GM23338 (cell line): ENCODE measurements around the gene DNAAF8. TPM values are rescaled to one million over a fixed set of nuclear protein-coding genes. Genes with fewer than 3 reads are reported as not detected.

Experiments used
- ATAC-seq: fragments of 200-7000 bp; cut with Tn5 transposase; 3 replicates; pipeline ENCODE4 v1.9.1; 2020
- DNase-seq: peaks from one replicate; pipeline ENCODE4 v3.0.0-alpha.2; 2015; ENCODE audit warnings: low spot score
- H2AFZ ChIP-seq: fragments of 200-600 bp; sonication (generic); 2 replicates; pipeline ENCODE4 v1.8.0; 2016; ENCODE audit warnings: antibody characterized with exemption, mild to moderate bottlenecking, moderate library complexity
- H3F3A ChIP-seq: fragments of 200-600 bp; sonication (generic); replicated peaks from 2 replicates; pipeline ENCODE4 v1.8.0; 2017; ENCODE audit warnings: antibody characterized with exemption, mixed run types, low read depth
- H3K27ac ChIP-seq: fragments of 200-600 bp; sonication (generic); 2 replicates; pipeline ENCODE4 v1.6.1; 2016; ENCODE audit warnings: low read depth
- H3K27me3 ChIP-seq: fragments of 200-600 bp; sonication (generic); 2 replicates; pipeline ENCODE4 v1.8.0; 2016; ENCODE audit warnings: mild to moderate bottlenecking, mixed run types, moderate library complexity; ENCODE audit not compliant: insufficient read depth
- H3K36me3 ChIP-seq: fragments of 200-600 bp; sonication (generic); 2 replicates; pipeline ENCODE4 v1.8.0; 2016; ENCODE audit warnings: mild to moderate bottlenecking; ENCODE audit not compliant: insufficient read depth
- H3K4me1 ChIP-seq: fragments of 200-600 bp; sonication (generic); 2 replicates; pipeline ENCODE4 v1.8.0; 2016; ENCODE audit warnings: mild to moderate bottlenecking, moderate library complexity; ENCODE audit not compliant: insufficient read depth
- H3K4me2 ChIP-seq: fragments of 200-600 bp; sonication (generic); 2 replicates; pipeline ENCODE4 v1.7.1; 2017; ENCODE audit warnings: mixed run types
- H3K4me3 ChIP-seq: fragments of 200-600 bp; sonication (generic); 2 replicates; pipeline ENCODE4 v1.6.1; 2016; ENCODE audit warnings: mixed run types
- H3K79me2 ChIP-seq: fragments of 200-600 bp; sonication (generic); replicated peaks from 2 replicates; pipeline ENCODE4 v1.8.0; 2017; ENCODE audit warnings: mild to moderate bottlenecking; ENCODE audit not compliant: insufficient read depth
- H3K9me2 ChIP-seq: fragments of 200-600 bp; sonication (generic); 2 replicates; pipeline ENCODE4 v1.8.0; 2017; ENCODE audit not compliant: insufficient read depth
- H4K20me1 ChIP-seq: fragments of 200-600 bp; sonication (generic); replicated peaks from 2 replicates; pipeline ENCODE4 v1.8.0; 2017; ENCODE audit warnings: mild to moderate bottlenecking; ENCODE audit not compliant: insufficient read depth
- H3K27ac Mint-ChIP-seq: 2 replicates; pipeline ENCODE4 v1.8.0; 2020; ENCODE audit warnings: inconsistent platforms, mild to moderate bottlenecking, moderate library complexity, mixed read lengths
- H3K27me3 Mint-ChIP-seq: 3 replicates; pipeline ENCODE4 v1.8.0; 2022; ENCODE audit warnings: low read depth, mild to moderate bottlenecking, moderate library complexity, mixed read lengths, inconsistent platforms; ENCODE audit not compliant: insufficient read depth, poor library complexity
- H3K36me3 Mint-ChIP-seq: 3 replicates; pipeline ENCODE4 v1.8.0; 2021; ENCODE audit warnings: low read depth, mild to moderate bottlenecking, inconsistent platforms, moderate library complexity, mixed read lengths
- H3K4me1 Mint-ChIP-seq: 3 replicates; pipeline ENCODE4 v1.8.0; 2020; ENCODE audit warnings: mild to moderate bottlenecking, inconsistent platforms, mixed read lengths
- H3K4me3 Mint-ChIP-seq: 3 replicates; pipeline ENCODE4 v1.8.0; 2021; ENCODE audit warnings: moderate library complexity, mild to moderate bottlenecking, inconsistent platforms, mixed read lengths
- H3K9me3 Mint-ChIP-seq: 3 replicates; pipeline ENCODE4 v1.8.0; 2020; ENCODE audit warnings: moderate library complexity, mild to moderate bottlenecking, inconsistent platforms, mixed read lengths
- CREB1 ChIP-seq: fragments of 250-450 bp; sonication (Bioruptor Pico); IDR thresholded peaks from 2 replicates; pipeline ENCODE4 v1.5.0; 2020; ENCODE audit warnings: low read depth, mild to moderate bottlenecking, moderate library complexity
- EZH2 ChIP-seq: fragments of 200-600 bp; sonication (generic); IDR thresholded peaks from one replicate; pipeline ENCODE4 v1.8.0; 2017; ENCODE audit warnings: antibody characterized with exemption, mild to moderate bottlenecking, low read depth; ENCODE audit not compliant: unreplicated experiment
- EZH2phosphoT487 ChIP-seq: fragments of 200-600 bp; sonication (generic); IDR thresholded peaks from one replicate; pipeline ENCODE4 v1.8.1; 2018; ENCODE audit warnings: antibody characterized with exemption; ENCODE audit not compliant: unreplicated experiment
- JUNB ChIP-seq: IDR thresholded peaks from one replicate; pipeline ENCODE4 v1.6.1; 2016; ENCODE audit warnings: antibody characterized with exemption; ENCODE audit not compliant: unreplicated experiment
- NANOG ChIP-seq: IDR thresholded peaks from 2 replicates; pipeline ENCODE4 v1.6.1; 2016; ENCODE audit warnings: antibody characterized with exemption, borderline replicate concordance
- POLR2AphosphoS5 ChIP-seq: IDR thresholded peaks from 2 replicates; pipeline ENCODE4 v1.6.1; 2016; ENCODE audit warnings: antibody characterized with exemption, low read depth
- STAT1 ChIP-seq: IDR thresholded peaks from one replicate; pipeline ENCODE4 v1.6.1; 2016; ENCODE audit warnings: antibody characterized with exemption; ENCODE audit not compliant: unreplicated experiment
- ZNF114 ChIP-seq: fragments of 250-450 bp; sonication (Bioruptor Pico); IDR thresholded peaks from 2 replicates; pipeline ENCODE4 v1.5.0; 2020; ENCODE audit warnings: mild to moderate bottlenecking, moderate library complexity
- ZNF331 ChIP-seq: fragments of 250-450 bp; sonication (Bioruptor Pico); IDR thresholded peaks from 2 replicates; pipeline ENCODE4 v1.5.0; 2020; ENCODE audit warnings: low read depth, mild to moderate bottlenecking, moderate library complexity
- ZNF462 ChIP-seq: fragments of 250-450 bp; sonication (Bioruptor Pico); IDR thresholded peaks from 2 replicates; pipeline ENCODE4 v1.5.0; 2020; ENCODE audit warnings: mild to moderate bottlenecking, moderate library complexity
- polyA plus RNA-seq: library from polyadenylated mRNA; unstranded; fragments of >200 nt; fragmentation: Nextera tagmentation; extraction: Ambion mirVana; gene quantifications from 2 replicates; pipeline ENCODE4 v1.2.1, GENCODE V29; 2016
- total RNA-seq: library from RNA; depleted of rRNA; stranded (reverse); fragments of >200 nt; shearing (Covaris generic); gene quantifications from 2 replicates; pipeline ENCODE4 v1.2.3, GENCODE V29; 2014
- TF ChIP-seq, protein P1 (sequence below), 2 experiments: fragments of 200-600 bp in 1 of 2; sonication (generic) in 1 of 2; conservative IDR thresholded peaks; 2 replicates each; pipeline versions ENCODE4 v1.5.1 to v1.6.1; 2016 to 2017; ENCODE audit warnings: antibody characterized with exemption in 2 of 2, low read depth in 2 of 2, mild to moderate bottlenecking in 2 of 2, moderate library complexity in 1 of 2
- TF ChIP-seq, protein P2 (sequence below): IDR thresholded peaks from one replicate; pipeline ENCODE4 v1.6.1; 2018; ENCODE audit warnings: antibody characterized with exemption; ENCODE audit not compliant: unreplicated experiment
- TF ChIP-seq, protein P3 (sequence below): IDR thresholded peaks from 2 replicates; pipeline ENCODE4 v1.6.1; 2016; ENCODE audit warnings: antibody characterized with exemption

Gene DNAAF8
- total and polyA plus RNA-seq, 2 experiments from 2014 or later = 0.34 to 1.3 TPM

- no peak overlapping the region for H3K4me3 ChIP-seq
- Mint-ChIP-seq H3K36me3 (peaks cover 38% of the 10 kb centered on the region), H3K4me1 (peaks cover 6% of the 10 kb centered on the region; the same call in 1 of the 3 replicates), H3K27ac (no peak overlapping the region; the same call in 1 of the 2 replicates), H3K4me3 (no peak overlapping the region), H3K9me3 (no peaks in the 10 kb centered on the region; the same call in 2 of the 3 replicates), H3K27me3 (peaks cover 11% of the 10 kb centered on the region)
- no peak overlapping the region for H2AFZ ChIP-seq
- no peaks in the 10 kb centered on the region for H3K79me2 ChIP-seq
- TF ChIP-seq POLR2AphosphoS5 (no peak; the same call in 1 of the 2 replicates), NANOG (no peak), EZH2phosphoT487 (no peak), CREB1 (CRISPR knock-in tag) (no peak), ZNF114 (CRISPR knock-in tag) (no peak), JUNB (no peak), EZH2 (no peak), ZNF331 (CRISPR knock-in tag) (no peak), STAT1 (no peak), ZNF462 (CRISPR knock-in tag) (no peak)
- TF ChIP-seq, protein P1, sequence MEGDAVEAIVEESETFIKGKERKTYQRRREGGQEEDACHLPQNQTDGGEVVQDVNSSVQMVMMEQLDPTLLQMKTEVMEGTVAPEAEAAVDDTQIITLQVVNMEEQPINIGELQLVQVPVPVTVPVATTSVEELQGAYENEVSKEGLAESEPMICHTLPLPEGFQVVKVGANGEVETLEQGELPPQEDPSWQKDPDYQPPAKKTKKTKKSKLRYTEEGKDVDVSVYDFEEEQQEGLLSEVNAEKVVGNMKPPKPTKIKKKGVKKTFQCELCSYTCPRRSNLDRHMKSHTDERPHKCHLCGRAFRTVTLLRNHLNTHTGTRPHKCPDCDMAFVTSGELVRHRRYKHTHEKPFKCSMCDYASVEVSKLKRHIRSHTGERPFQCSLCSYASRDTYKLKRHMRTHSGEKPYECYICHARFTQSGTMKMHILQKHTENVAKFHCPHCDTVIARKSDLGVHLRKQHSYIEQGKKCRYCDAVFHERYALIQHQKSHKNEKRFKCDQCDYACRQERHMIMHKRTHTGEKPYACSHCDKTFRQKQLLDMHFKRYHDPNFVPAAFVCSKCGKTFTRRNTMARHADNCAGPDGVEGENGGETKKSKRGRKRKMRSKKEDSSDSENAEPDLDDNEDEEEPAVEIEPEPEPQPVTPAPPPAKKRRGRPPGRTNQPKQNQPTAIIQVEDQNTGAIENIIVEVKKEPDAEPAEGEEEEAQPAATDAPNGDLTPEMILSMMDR (conservative IDR thresholded peaks at IDR 0.05; ENCODE audit: low read depth in 2 of 2) = no peak
- TF ChIP-seq, protein P2, sequence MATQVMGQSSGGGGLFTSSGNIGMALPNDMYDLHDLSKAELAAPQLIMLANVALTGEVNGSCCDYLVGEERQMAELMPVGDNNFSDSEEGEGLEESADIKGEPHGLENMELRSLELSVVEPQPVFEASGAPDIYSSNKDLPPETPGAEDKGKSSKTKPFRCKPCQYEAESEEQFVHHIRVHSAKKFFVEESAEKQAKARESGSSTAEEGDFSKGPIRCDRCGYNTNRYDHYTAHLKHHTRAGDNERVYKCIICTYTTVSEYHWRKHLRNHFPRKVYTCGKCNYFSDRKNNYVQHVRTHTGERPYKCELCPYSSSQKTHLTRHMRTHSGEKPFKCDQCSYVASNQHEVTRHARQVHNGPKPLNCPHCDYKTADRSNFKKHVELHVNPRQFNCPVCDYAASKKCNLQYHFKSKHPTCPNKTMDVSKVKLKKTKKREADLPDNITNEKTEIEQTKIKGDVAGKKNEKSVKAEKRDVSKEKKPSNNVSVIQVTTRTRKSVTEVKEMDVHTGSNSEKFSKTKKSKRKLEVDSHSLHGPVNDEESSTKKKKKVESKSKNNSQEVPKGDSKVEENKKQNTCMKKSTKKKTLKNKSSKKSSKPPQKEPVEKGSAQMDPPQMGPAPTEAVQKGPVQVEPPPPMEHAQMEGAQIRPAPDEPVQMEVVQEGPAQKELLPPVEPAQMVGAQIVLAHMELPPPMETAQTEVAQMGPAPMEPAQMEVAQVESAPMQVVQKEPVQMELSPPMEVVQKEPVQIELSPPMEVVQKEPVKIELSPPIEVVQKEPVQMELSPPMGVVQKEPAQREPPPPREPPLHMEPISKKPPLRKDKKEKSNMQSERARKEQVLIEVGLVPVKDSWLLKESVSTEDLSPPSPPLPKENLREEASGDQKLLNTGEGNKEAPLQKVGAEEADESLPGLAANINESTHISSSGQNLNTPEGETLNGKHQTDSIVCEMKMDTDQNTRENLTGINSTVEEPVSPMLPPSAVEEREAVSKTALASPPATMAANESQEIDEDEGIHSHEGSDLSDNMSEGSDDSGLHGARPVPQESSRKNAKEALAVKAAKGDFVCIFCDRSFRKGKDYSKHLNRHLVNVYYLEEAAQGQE = no peak
- TF ChIP-seq, protein P3, sequence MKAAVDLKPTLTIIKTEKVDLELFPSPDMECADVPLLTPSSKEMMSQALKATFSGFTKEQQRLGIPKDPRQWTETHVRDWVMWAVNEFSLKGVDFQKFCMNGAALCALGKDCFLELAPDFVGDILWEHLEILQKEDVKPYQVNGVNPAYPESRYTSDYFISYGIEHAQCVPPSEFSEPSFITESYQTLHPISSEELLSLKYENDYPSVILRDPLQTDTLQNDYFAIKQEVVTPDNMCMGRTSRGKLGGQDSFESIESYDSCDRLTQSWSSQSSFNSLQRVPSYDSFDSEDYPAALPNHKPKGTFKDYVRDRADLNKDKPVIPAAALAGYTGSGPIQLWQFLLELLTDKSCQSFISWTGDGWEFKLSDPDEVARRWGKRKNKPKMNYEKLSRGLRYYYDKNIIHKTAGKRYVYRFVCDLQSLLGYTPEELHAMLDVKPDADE = no peak
- no peak overlapping the region for H3K4me2 ChIP-seq
- H3K27me3 ChIP-seq = no peaks in the 10 kb centered on the region
- ATAC-seq (no peak), DNase-seq (no peak)
- no peaks in the 10 kb centered on the region for H3K9me2 ChIP-seq
- peaks cover 9% of the 10 kb centered on the region; the same call in 1 of the 2 replicates for H3K36me3 ChIP-seq
- no peaks in the 10 kb centered on the region; the same call in 1 of the 2 replicates for H3K4me1 ChIP-seq
- H3K27ac ChIP-seq = no peak overlapping the region
- H4K20me1 ChIP-seq = no peaks in the 10 kb centered on the region; the same call in 1 of the 2 replicates
- H3F3A ChIP-seq = peaks cover 5% of the 10 kb centered on the region
These were observed 38.0 kb upstream of the DNAAF8 start for GRCh38 chr16:4696172-4696904.
